Vagina (tissue), 2 donors: ENCODE data around the gene PBLD.

Source experiments
- POLR2A ChIP-seq, 2 donors: fragments of 450-650 bp; IDR thresholded peaks; one replicate each; pipeline ENCODE4 v1.6.1; 2017; ENCODE audit warnings: antibody characterized with exemption in 2 of 2, mild to moderate bottlenecking in 2 of 2, moderate library complexity in 2 of 2
- POLR2AphosphoS5 ChIP-seq, 2 donors: sonication (generic); formaldehyde crosslinking; IDR thresholded peaks; one replicate each; pipeline ENCODE4 v1.9.0; 2017; ENCODE audit warnings: antibody characterized with exemption in 2 of 2, mild to moderate bottlenecking in 2 of 2, low read depth in 1 of 2; ENCODE audit not compliant: insufficient read depth in 1 of 2
- TF ChIP-seq, protein P1 (sequence below), 3 experiments: fragments of 450-650 bp in 2 of 3; fragments of 200-600 bp in 1 of 3; sonication (generic) in 1 of 3; IDR thresholded peaks; one replicate each; pipeline ENCODE4 v1.5.1; 2017 to 2019; ENCODE audit warnings: antibody characterized with exemption in 3 of 3, mild to moderate bottlenecking in 2 of 3, moderate library complexity in 2 of 3

DNA sequence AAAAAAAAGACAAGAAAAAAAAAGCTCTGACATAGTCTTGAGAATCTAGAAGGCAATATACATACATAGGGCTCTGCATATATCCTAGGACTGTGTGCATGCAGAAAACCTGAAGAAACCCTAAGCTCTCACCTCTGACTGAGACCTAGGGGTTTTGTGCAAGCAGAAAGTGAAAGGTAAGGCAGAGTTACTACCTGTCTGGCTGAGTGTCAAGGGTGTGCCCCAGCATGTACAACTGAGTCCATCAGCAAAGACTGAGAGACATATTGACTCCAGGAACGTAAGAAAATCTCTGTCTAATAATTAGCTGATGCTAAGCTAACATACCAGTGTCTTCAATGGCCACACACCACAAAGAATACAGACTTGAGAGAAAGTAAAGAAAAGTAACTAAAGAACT lies 17.1 kb downstream of the PBLD start:
- TF ChIP-seq, protein P1, sequence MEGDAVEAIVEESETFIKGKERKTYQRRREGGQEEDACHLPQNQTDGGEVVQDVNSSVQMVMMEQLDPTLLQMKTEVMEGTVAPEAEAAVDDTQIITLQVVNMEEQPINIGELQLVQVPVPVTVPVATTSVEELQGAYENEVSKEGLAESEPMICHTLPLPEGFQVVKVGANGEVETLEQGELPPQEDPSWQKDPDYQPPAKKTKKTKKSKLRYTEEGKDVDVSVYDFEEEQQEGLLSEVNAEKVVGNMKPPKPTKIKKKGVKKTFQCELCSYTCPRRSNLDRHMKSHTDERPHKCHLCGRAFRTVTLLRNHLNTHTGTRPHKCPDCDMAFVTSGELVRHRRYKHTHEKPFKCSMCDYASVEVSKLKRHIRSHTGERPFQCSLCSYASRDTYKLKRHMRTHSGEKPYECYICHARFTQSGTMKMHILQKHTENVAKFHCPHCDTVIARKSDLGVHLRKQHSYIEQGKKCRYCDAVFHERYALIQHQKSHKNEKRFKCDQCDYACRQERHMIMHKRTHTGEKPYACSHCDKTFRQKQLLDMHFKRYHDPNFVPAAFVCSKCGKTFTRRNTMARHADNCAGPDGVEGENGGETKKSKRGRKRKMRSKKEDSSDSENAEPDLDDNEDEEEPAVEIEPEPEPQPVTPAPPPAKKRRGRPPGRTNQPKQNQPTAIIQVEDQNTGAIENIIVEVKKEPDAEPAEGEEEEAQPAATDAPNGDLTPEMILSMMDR (IDR thresholded peaks at IDR 0.05) = no peak
- TF ChIP-seq POLR2A (IDR thresholded peaks at IDR 0.05) (no peak), POLR2AphosphoS5 (IDR thresholded peaks at IDR 0.05; ENCODE audit: insufficient read depth in 1 of 2, low read depth in 1 of 2) (no peak)
